ENCODE data around the gene CPPED1. TPM values are rescaled to one million over a fixed set of nuclear protein-coding genes. Genes with fewer than 3 reads are reported as not detected.

Gene CPPED1
- total and polyA plus RNA-seq, 2 experiments from 2014 or later = 6.2 to 7.3 TPM

- no peak overlapping the region for H3K27ac Mint-ChIP-seq
- 0 out of 3 replicates have a peak, but pooled peaks cover 7% of the 10 kb centered on the region for H3K36me3 Mint-ChIP-seq (ENCODE audit: low read depth)
- Histone ChIP-seq H3K27ac (ENCODE audit: low read depth) (no peak overlapping the region), H3K27me3 (ENCODE audit: insufficient read depth) (no peaks in the 10 kb centered on the region), H3K4me1 (ENCODE audit: insufficient read depth) (no peaks in the 10 kb centered on the region), H3K79me2 (replicated peaks; ENCODE audit: insufficient read depth) (no peaks in the 10 kb centered on the region), H3K4me2 (no peak overlapping the region), H3K36me3 (ENCODE audit: insufficient read depth) (no peaks in the 10 kb centered on the region), H3K4me3 (no peak overlapping the region), H3F3A (replicated peaks; ENCODE audit: low read depth) (no peaks in the 10 kb centered on the region), H4K20me1 (replicated peaks; ENCODE audit: insufficient read depth) (no peaks in the 10 kb centered on the region), H2AFZ (no peak overlapping the region), H3K9me2 (ENCODE audit: insufficient read depth) (0 out of 2 replicates have a peak, but pooled peaks cover 4% of the 10 kb centered on the region)
- peaks cover 3% of the 10 kb centered on the region for H3K27me3 Mint-ChIP-seq (ENCODE audit: insufficient read depth, low read depth, poor library complexity)
- H3K4me3 Mint-ChIP-seq = no peak overlapping the region
- ATAC-seq (no peak), DNase-seq (ENCODE audit: low spot score) (no peak)
- no peaks in the 10 kb centered on the region for H3K4me1 Mint-ChIP-seq
- TF ChIP-seq EZH2 (IDR thresholded peaks at IDR 0.05; ENCODE audit: low read depth, unreplicated experiment) (no peak), JUNB (IDR thresholded peaks at IDR 0.05; ENCODE audit: unreplicated experiment) (no peak), ZNF114 (CRISPR knock-in tag; IDR thresholded peaks at IDR 0.05) (no peak), POLR2AphosphoS5 (IDR thresholded peaks at IDR 0.05; ENCODE audit: low read depth) (no peak), STAT1 (IDR thresholded peaks at IDR 0.05; ENCODE audit: unreplicated experiment) (no peak), ZNF331 (CRISPR knock-in tag; IDR thresholded peaks at IDR 0.05; ENCODE audit: low read depth) (no peak), EZH2phosphoT487 (IDR thresholded peaks at IDR 0.05; ENCODE audit: unreplicated experiment) (no peak), CTCF (conservative IDR thresholded peaks at IDR 0.05; ENCODE audit: low read depth in 2 of 2) (no peak), NANOG (IDR thresholded peaks at IDR 0.05; ENCODE audit: borderline replicate concordance) (no peak), CREB1 (CRISPR knock-in tag; IDR thresholded peaks at IDR 0.05; ENCODE audit: low read depth) (no peak)
- TF ChIP-seq, protein P1, sequence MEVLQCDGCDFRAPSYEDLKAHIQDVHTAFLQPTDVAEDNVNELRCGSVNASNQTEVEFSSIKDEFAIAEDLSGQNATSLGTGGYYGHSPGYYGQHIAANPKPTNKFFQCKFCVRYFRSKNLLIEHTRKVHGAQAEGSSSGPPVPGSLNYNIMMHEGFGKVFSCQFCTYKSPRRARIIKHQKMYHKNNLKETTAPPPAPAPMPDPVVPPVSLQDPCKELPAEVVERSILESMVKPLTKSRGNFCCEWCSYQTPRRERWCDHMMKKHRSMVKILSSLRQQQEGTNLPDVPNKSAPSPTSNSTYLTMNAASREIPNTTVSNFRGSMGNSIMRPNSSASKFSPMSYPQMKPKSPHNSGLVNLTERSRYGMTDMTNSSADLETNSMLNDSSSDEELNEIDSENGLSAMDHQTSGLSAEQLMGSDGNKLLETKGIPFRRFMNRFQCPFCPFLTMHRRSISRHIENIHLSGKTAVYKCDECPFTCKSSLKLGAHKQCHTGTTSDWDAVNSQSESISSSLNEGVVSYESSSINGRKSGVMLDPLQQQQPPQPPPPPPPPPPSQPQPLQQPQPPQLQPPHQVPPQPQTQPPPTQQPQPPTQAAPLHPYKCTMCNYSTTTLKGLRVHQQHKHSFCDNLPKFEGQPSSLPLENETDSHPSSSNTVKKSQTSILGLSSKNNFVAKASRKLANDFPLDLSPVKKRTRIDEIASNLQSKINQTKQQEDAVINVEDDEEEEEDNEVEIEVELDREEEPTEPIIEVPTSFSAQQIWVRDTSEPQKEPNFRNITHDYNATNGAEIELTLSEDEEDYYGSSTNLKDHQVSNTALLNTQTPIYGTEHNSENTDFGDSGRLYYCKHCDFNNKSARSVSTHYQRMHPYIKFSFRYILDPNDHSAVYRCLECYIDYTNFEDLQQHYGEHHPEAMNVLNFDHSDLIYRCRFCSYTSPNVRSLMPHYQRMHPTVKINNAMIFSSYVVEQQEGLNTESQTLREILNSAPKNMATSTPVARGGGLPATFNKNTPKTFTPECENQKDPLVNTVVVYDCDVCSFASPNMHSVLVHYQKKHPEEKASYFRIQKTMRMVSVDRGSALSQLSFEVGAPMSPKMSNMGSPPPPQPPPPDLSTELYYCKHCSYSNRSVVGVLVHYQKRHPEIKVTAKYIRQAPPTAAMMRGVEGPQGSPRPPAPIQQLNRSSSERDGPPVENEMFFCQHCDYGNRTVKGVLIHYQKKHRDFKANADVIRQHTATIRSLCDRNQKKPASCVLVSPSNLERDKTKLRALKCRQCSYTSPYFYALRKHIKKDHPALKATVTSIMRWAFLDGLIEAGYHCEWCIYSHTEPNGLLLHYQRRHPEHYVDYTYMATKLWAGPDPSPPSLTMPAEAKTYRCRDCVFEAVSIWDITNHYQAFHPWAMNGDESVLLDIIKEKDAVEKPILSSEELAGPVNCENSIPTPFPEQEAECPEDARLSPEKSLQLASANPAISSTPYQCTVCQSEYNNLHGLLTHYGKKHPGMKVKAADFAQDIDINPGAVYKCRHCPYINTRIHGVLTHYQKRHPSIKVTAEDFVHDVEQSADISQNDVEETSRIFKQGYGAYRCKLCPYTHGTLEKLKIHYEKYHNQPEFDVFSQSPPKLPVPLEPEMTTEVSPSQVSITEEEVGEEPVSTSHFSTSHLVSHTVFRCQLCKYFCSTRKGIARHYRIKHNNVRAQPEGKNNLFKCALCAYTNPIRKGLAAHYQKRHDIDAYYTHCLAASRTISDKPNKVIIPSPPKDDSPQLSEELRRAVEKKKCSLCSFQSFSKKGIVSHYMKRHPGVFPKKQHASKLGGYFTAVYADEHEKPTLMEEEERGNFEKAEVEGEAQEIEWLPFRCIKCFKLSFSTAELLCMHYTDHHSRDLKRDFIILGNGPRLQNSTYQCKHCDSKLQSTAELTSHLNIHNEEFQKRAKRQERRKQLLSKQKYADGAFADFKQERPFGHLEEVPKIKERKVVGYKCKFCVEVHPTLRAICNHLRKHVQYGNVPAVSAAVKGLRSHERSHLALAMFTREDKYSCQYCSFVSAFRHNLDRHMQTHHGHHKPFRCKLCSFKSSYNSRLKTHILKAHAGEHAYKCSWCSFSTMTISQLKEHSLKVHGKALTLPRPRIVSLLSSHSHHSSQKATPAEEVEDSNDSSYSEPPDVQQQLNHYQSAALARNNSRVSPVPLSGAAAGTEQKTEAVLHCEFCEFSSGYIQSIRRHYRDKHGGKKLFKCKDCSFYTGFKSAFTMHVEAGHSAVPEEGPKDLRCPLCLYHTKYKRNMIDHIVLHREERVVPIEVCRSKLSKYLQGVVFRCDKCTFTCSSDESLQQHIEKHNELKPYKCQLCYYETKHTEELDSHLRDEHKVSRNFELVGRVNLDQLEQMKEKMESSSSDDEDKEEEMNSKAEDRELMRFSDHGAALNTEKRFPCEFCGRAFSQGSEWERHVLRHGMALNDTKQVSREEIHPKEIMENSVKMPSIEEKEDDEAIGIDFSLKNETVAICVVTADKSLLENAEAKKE (CRISPR knock-in tag; IDR thresholded peaks at IDR 0.05) = no peak
- TF ChIP-seq, protein P2, sequence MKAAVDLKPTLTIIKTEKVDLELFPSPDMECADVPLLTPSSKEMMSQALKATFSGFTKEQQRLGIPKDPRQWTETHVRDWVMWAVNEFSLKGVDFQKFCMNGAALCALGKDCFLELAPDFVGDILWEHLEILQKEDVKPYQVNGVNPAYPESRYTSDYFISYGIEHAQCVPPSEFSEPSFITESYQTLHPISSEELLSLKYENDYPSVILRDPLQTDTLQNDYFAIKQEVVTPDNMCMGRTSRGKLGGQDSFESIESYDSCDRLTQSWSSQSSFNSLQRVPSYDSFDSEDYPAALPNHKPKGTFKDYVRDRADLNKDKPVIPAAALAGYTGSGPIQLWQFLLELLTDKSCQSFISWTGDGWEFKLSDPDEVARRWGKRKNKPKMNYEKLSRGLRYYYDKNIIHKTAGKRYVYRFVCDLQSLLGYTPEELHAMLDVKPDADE (IDR thresholded peaks at IDR 0.05) = no peak
- TF ChIP-seq, protein P3, sequence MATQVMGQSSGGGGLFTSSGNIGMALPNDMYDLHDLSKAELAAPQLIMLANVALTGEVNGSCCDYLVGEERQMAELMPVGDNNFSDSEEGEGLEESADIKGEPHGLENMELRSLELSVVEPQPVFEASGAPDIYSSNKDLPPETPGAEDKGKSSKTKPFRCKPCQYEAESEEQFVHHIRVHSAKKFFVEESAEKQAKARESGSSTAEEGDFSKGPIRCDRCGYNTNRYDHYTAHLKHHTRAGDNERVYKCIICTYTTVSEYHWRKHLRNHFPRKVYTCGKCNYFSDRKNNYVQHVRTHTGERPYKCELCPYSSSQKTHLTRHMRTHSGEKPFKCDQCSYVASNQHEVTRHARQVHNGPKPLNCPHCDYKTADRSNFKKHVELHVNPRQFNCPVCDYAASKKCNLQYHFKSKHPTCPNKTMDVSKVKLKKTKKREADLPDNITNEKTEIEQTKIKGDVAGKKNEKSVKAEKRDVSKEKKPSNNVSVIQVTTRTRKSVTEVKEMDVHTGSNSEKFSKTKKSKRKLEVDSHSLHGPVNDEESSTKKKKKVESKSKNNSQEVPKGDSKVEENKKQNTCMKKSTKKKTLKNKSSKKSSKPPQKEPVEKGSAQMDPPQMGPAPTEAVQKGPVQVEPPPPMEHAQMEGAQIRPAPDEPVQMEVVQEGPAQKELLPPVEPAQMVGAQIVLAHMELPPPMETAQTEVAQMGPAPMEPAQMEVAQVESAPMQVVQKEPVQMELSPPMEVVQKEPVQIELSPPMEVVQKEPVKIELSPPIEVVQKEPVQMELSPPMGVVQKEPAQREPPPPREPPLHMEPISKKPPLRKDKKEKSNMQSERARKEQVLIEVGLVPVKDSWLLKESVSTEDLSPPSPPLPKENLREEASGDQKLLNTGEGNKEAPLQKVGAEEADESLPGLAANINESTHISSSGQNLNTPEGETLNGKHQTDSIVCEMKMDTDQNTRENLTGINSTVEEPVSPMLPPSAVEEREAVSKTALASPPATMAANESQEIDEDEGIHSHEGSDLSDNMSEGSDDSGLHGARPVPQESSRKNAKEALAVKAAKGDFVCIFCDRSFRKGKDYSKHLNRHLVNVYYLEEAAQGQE (IDR thresholded peaks at IDR 0.05; ENCODE audit: unreplicated experiment) = no peak
- H3K9me3 Mint-ChIP-seq = peaks cover 14% of the 10 kb centered on the region
Observed at GRCh38 chr16:12837291-12837690, 33.6 kb upstream of the CPPED1 start.

All from GM23338 (cell line).